Measurements from ENCODE around the gene FAHD1.
"Not testable (repeated sequence)": the region's sequence is repeated elsewhere in the genome, so short reads cannot be mapped to it uniquely, and the experiment has no call there.

The FAHD1 gene

GRCh38 chr16:1850981-1851380 lies 24.0 kb downstream of the FAHD1 start:
- no peak for DNase-seq (ENCODE audit: low spot score)

DNA sequence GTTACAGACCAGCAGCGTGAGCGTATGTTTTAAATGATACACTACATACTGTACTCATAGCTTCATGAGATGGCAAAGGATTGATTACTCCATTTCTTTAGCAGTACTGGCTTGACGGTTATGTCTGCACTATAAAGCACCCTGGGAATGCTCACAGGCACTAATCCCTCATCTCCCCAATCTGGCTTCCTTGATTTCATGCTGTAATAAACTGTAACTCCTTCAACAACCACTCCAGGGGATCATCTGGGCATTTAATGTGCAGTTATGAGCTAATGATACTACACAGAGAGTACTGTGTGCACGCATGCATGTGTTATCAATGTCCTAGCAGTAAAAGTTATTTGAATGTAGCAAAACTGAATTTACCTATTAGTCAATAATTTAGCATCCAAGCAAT lies 24.8 kb downstream of the FAHD1 start:
- no peak for DNase-seq (ENCODE audit: low spot score)

DNA sequence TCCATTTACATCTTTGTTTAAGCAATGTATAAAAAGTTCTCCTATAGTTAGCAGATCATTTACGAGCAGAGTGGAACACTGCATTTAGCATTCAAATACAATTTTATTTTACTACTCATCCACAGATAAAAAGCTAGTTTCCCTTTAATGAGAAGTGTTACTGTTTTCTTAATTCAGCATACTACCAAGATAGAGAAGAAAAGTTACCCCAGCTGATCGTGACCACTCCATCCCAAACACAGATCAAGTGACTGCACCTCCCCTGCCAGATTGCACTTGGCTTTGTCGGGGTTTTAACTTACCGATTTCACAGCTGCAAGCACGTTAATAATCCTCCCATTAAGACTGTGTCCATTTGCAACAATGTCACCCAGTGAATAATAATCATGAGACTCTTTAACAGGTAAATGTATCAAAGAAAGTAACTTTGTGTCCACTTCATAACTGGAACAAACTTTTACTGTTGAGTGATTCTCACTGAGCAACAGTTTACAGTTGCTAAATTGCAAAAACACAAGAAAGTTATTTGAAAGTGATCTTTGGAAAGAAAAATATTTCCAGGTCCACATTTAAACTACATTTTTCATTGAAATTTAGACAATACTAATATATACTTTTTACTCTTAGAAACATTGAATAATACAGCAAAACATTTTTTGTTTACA lies 30.6 kb downstream of the FAHD1 start:
- DNase-seq (ENCODE audit: low spot score), result no peak

GRCh38 chr16:1858189-1858865 lies 31.3 kb downstream of the FAHD1 start:
- no peak for DNase-seq (ENCODE audit: low spot score)

DNA sequence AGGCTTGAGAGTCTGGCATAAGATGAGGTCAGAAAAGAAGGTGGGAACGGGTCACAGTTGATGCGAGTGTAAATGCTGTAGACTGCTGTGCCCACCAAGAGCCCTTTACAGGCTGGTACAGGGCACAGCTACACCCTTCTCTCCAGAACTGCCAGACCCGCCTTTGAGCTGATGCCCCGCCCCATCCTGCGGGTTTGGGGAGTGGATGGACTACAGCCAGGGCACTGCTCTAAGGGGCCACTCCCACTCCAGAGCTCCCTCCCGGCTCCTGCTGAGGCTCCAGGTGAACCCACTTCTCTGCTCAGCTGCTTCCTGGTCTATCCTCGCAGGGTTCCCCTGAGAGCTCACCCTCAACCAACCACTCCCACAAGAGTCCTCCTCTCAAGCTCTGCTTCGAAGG lies 32.6 kb downstream of the FAHD1 start:
- DNase-seq (ENCODE audit: low spot score), result no peak

DNA sequence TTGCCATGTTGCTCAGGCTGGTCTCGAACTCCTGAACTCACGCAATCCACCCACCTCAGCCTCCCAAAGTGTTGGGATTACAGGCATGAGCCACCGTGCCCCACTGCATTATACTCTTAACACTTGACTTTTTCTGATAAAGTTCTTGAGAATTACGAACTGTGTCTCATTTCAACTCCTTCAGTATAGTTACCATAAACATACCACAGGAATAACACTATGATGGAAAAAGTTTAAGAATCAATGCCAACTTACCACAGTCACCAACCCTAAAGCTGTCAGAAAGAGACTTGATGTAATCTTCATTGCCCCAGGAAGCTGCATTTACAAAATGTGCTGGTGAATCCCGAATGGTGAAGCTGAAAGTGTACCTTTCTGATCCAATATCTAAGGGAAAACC lies 34.7 kb downstream of the FAHD1 start:
- DNase-seq (ENCODE audit: low spot score), result no peak

DNA sequence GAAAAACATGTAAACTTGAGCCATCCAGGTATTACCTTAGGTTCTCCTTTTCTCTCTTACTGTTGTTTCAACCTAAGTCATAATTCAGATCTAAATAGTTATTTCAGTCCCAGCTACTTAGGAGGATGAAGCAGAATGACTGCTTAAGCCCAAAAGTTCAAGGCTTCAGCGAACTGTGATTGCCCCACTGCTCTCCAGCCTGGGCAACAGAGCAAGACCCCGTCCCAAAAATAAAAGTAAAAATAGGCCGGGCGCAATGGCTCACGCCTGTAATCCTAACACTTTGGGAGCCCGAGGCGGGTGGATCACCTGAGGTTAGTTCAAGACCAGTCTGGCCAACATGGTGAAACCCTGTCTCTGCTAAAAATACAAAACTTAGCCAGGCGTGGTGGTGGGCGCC lies 35.4 kb downstream of the FAHD1 start:
- DNase-seq (ENCODE audit: low spot score), result no peak

GRCh38 chr16:1863681-1864460 lies 36.9 kb downstream of the FAHD1 start:
- DNase-seq (ENCODE audit: low spot score), result peak; percentile 8

DNA sequence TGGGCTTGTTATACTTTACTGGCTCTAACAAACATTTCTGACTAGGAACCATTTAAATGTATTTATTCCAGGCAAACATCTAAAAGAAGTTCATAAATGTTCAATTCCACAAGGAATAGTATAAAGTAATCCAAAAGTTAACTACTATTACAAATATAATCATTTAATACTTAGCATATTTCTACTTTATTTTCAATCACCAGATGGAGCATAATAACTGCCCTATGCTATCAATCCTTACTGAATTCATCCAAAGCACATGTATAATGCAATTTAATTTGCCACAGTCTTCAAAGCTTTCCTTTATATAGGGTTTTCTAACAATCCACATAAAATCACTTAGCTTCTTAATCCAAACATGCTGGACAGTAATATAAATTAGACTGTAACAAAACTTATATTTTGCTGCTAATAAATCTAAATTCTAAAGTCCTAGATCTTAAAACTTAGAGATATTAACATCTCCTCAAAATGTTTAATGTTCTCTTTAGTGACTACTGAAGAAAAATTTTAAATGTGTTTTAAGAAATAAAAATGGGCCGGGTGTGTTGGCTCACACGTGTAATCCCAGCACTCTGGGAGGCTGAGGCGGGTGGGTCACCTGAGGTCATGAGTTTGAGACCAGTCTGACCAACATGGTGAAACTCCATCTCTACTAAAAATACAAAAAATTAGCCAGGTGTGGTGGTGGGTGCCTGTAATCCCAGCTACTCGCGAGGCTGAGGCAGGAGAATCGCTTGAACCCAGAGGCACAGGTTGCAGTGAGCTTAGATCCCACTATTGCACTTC lies 39.1 kb downstream of the FAHD1 start:
- no peak for DNase-seq (ENCODE audit: low spot score)

DNA sequence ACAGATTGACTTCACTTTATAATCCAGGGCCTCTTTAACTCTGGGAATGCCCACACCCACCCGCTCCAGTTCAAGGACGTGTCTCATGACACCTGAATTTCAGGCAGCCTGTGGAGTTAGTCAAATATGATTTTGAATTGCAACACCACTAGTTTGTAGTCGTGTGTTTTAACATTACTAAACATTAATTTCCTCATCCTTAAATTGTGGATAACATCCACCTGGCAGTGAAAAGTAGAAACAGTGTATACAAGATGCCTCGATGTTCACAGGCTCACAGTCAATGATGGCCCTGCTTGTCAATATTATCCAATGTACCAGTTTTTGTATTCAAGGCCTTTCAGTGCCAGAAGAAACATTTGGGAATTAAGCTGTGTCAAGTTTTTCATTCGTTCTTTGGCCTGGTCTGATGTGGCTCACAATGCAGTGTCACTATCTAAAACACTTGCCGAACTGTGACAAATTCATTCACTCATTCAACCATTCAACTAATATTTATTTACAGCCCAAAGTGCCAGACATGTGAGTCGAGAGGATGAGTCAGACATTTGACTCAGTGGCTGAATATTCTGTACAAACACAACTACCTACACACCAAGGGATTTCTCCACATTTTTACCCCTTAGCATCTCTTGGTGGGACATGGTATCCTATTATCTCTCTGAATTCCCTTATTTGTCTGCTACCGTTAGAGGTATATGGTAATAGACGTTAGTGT lies 43.5 kb downstream of the FAHD1 start:
- DNase-seq (ENCODE audit: low spot score), result no peak

DNA sequence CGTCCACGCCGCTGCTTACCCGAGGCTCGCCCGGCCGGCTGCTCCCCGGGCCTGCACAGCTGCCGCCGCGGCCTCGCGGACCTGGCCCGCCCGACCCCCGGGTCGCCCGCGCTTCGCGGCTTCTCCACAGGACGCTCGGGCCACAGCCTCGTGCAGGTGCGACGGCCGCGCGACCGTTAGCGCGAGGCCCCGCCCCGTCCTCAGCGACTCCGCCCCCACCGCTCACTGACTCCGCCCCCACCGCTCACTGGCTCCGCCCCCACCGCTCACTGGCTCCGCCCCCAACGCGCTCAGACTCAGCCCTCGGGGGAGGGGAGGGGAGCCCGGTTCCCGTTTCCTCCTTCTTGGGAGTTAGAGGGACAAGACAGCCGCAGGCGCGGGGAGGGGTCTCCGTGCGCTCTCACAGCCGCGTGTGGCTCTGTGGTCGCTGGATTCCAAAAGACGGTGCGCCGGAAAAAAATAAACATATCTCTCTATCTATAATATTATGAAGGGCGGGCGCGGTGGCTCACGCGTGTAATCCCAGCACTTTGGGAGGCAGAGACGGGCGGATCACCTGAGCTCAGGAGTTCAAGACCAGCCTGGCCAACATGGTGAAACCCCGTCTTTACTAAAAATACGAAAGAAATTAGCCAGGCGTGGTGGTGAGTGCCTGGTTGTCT lies 45.1 kb downstream of the FAHD1 start, which contains the start of gene MEIOB:
TSS of gene MEIOB (minus strand) at position 191 of the 662 bp plus-strand sequence. CDS start 3,989 bp downstream, outside the sequence.
- DNase-seq (ENCODE audit: low spot score), result peak; percentile 10

DNA sequence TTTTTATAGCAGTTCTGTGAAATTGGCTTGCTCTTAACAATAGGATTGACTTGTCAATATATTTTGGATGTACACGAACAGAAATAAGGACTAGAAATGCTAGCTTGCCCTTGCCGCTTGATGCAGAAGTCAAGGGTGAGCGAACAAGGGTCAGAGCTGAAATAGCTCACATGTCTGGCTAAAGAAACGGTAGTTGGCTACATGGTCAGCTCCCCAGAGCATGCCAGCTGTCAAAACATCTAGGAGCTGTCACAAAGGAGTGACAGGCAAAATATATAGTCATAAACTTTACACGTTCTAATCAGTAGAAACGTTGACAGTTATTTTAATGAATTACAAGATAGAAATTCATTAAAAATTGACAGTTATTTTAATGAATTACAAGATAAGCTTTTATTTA lies 47.8 kb downstream of the FAHD1 start:
- no peak for DNase-seq (ENCODE audit: low spot score)

- not testable (repeated sequence) for DNase-seq (ENCODE audit: low spot score)
These were observed 49.1 kb downstream of the FAHD1 start for GRCh38 chr16:1876066-1876465.

DNA sequence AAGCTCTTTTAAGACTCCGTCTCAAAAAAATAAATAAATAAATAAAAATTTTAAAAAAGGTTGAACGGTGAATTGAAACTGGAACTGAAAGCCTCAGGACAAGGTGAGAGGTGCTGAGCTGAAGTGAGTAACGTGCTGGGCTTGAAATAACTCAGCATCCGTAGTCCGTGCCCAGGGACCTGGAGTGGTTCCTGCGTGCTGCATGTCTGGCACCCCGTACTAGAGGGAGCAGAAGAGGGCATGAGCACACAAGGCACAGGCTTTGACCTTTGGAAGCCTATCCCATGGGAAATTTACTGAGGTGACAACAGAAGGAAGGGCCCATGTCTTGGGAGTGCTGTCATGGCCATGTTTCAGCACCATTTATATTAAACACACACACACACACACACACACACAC lies 49.5 kb downstream of the FAHD1 start:
- no peak for DNase-seq (ENCODE audit: low spot score)

DNA sequence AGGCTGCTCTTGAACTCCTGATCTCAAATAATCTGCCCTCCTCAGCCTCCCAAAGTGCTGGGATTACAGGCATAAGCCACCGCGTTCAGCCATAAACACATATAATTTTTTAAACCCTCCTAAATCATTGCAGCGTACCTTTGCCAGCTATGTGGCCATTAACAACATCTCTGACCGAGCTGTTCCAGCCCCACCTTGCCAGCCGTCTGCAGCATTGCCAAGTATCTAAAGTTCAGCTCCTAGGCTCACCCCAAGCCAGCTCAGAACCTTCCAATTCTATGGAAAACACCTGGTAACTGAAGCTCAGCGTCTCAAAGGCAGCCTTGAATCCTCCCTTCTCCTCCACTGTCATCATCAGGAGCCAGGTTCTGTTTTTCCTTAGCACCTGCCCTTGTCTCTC lies 50.1 kb downstream of the FAHD1 start:
- no peak for DNase-seq (ENCODE audit: low spot score)

DNA sequence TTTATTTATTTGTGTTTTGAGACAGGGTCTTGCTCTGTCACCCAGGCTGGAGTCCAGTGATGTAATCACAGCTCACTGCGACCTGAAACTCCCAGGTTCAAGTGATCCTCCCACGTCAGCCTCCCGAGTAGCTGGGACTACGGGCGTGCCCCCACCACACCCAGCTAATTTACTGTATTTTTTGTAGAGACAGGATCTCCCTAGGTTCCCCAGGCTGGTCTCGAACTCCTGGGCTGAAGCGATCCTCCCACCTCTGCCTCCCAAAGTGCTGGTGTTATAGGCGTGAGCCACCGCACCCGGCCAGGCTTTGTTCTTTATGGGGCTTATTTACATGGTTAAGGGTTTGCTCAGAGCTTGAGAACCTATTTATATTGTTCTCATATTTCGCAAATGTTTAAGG lies 50.8 kb downstream of the FAHD1 start:
- DNase-seq (ENCODE audit: low spot score), result no peak

GRCh38 chr16:1878256-1878655 lies 51.2 kb downstream of the FAHD1 start:
- no peak for DNase-seq (ENCODE audit: low spot score)
